ENCODE measurements around the gene OR2M5. TPM values are rescaled to one million over a fixed set of nuclear protein-coding genes. Genes with fewer than 3 reads are reported as not detected.

The OR2M5 gene, protein sequence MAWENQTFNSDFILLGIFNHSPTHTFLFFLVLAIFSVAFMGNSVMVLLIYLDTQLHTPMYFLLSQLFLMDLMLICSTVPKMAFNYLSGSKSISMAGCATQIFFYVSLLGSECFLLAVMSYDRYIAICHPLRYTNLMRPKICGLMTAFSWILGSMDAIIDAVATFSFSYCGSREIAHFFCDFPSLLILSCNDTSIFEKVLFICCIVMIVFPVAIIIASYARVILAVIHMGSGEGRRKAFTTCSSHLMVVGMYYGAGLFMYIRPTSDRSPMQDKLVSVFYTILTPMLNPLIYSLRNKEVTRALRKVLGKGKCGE
- not detected in 2 replicates for total RNA-seq

DNA sequence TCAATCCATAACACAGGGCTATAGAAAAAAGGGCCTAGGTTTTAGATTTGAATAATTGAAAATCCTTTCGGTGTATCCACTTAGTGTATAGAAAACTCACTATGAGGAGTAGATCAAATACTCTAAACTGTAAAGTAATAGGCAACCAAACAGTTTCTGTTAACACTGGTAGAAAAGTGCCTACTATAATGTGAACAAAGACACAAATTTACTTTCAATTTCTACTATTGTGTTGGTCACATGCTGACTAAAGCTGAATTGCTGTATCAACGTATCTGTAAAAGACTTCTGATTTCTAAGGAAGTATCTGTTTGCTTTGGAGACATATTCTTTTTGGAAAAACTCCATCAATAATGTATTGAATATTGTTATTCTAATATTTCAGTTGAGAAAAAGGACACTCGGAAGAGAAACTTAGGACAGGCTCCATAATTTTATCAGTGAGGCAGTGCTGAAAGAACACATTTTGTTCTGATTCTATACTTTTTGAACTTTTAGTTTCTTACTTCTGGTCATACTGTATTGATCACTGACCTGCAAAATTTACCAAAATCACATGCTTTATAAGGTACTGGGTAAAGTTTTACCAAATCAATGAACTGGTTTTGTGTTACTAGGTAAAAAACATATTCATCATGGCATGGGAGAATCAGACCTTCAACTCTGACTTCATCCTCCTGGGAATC, at the start of gene OR2M5:
TSS of gene OR2M5 (plus strand) at position 636 of the 686 bp plus-strand sequence. CDS start at position 636, 0 bp downstream.
- no peak for DNase-seq (ENCODE audit: low read depth, low spot score)

DNA sequence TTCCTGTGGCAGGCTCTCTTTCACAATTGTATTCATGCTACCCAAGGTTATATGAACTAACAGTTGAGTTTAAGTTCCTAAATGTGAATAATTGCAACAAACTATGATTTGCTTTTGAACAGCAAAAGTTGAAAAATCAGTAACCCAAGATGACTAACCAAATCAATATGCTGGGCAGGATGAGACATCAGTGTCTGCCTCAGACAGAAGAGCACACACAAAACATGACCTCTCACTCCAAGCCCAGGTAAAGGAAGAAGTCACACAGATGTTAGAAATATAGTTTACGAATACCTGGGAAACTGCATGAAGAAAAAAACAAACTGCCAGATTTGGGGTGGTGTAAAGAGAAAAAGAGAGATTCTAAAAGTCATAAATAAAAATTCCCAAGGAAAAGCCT, 46.4 kb upstream of the OR2M5 start:
- DNase-seq (ENCODE audit: low read depth, low spot score) = no peak

DNA sequence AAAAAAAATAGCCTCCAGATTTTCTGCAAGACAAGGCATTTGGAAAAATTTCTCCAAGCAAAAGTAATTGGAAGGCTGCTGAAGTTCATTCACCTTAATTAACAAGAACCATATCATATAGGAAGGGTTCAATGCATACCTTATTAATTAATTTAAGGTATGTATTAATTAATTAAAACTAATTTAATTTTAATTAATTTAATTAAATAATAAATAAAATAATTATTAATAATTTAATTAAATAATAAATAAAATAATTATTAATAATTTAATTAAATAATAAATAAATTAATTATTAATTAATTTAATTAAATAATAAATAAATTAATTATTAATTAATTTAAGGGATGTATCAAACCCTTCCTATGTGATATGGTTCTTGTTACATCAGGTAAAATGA, 42.1 kb upstream of the OR2M5 start:
- DNase-seq (ENCODE audit: low read depth, low spot score) = no peak

DNA sequence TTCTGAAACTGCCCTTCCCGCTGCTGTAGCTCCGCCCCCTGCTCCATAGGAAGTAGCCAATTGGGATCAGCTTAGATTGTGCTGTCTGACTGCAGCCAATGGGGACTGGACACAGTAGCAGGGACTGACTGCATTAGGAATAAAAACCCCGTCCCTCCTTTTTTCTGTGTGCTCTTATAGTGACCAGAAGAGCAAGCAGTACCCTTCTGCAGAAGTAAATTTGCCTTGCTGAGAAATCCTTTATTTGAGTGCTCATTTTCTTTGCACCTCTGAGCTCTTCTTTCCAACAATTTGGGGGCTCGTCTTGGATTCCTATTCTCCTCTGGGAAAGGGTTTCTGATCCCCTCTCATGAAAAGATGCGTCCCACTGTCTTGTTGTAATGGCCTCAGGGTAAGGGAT, 33.8 kb upstream of the OR2M5 start:
- no peak for DNase-seq (ENCODE audit: low read depth, low spot score)

DNA sequence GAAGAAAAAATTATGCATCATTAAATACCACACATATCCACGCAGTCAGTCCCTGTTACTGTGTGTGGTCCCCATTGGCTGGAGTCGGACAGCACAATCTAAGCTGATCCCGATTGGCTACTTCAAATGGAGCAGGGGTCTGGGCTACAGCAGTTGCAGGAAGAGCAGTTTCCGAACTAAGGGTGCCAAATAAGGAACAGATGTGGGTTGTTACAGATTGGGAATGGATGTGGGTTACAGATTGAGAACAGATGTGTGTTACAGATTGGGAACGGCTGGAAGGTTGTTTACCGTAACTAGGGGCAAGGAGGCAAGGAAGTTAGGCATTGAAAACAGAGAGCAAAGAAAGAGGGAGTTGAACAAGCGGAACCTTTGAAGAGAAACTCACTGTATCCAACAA, 30.1 kb upstream of the OR2M5 start:
- DNase-seq (ENCODE audit: low read depth, low spot score) = no peak

DNA sequence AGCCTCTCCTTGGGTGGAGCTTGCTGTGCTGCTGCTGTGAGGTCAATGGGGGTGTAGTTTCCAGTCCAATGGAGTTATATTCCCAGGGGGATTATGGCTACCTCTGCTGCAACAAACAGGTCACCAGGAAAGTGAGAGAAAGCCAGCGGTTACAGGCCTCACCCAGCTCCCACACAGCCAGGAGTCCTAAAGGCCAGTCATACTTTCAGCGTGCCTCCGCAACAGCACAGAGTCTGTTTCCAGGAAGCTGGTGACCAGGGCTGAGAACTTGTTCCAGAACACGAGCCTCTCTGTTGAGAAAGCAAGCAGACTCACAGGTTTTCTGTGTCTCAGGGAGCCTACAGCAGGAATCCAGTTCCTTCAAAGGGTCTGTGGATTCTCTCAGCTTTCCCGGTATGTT, 17.3 kb upstream of the OR2M5 start:
- no peak for DNase-seq (ENCODE audit: low read depth, low spot score)

DNA sequence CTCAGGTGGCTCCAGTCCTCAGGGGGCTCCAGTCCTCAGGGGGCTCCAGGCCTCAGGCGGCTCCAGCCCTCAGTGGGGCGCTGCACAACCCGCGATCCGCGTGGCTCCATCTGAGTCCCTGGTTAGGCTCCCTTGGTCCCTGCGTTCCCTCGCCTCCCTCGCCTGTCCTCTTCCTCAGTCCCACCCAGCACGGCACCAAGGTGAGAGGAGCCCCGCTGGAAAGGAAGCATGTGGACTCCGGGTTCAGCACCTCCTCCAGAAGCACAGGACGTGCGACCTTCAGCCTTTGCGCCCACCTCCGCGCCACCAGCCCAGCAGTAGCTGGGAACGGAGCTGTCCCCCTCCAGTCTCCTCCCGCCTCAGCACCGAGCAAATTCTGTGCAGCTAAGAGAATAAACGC, 8.1 kb upstream of the OR2M5 start:
- DNase-seq (ENCODE audit: low read depth, low spot score) = no peak

DNA sequence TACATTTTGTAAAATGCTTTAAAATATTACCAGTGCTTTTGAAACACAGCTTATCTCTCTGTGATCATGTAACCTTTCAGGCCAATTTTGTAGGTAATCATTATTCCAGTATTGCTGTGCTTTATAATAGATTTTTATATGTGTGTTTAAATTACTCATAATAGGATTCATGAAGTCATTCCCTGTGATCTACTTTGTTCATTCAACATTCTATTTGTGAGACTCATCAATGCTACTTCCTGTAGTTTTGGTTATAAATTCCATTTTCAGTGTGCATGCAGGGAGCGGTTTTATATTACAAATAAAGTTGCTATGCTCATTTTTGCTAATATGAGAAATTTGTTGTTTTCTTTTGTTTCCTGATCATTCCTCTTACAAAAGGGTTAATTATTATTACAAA, 4.1 kb upstream of the OR2M5 start:
- DNase-seq (ENCODE audit: low read depth, low spot score) = no peak

DNA sequence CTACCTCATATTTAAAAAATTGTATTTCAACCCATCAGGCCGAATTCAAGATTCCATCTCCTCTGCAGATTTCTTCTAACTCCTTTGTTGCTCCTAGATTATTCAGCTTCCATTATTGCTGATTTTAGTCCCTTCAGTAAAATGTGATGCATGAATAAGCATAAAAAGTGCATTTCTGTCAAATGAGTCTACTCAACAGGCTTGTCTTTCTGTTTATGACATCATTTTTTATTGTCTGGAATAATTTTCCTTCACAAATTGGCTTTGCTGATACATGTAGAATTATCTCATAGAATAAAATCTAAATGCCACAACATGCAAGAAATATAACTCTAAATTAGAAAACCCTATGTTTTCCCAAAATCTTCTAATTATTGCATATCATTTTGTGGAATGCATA, 1.6 kb upstream of the OR2M5 start:
- no peak for DNase-seq (ENCODE audit: low read depth, low spot score)

DNA sequence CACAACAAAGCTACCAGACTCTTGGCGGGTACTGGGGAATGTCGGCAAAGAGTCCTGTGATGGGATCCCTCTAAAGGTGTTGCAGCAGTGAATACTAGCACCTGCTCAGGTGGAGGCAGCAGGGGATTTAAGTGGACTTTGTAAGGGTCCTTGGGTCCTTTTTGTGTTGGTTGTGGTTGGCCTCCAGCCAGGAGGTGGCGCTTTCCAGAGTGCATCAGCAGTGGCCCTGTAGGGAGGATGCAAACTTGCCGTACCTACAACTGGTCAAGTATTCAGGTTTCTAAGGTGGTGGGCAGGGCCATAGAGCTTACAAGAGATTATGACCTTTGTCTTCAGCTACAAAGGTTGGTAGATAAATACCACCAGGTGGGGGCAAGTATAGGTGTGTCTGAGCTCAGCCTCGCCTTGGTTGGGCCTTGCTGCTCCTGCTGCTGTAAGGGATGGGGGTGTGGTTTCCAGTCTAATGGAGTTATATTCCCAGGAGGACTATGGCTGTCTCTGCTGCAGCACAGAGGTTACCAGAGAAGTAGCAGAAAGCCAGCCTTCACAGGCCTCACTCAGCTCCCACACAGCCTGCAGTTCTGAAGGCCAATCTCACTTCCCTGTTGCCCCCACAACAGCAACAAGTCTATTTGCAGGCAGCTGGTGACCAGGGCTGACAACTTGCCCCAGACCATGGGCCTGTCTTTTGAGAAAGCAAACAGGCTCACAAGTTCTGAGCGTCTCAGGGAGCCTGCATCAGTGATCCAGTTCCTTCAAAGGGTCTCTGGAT, 7.3 kb downstream of the OR2M5 start:
- DNase-seq (ENCODE audit: low read depth, low spot score) = no peak

DNA sequence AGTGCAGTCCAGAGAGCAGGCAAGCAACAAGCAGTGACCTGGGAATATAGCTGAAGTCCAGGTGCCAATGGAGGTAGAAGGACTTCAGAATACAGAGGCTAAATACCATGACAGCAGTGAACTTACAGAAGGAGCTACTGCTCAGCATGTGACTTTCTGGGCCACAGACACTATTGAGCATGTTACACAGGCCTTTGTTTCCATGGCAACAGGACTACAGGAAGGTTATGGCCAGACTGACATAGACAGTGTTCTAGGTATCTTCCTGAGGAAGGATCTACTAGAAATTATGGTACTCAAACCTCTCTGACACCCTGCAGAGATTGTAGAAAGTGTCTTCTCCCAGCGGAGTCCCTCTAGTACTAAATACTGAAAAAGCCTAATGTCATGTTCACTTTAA, 11.0 kb downstream of the OR2M5 start:
- no peak for DNase-seq (ENCODE audit: low read depth, low spot score)

DNA sequence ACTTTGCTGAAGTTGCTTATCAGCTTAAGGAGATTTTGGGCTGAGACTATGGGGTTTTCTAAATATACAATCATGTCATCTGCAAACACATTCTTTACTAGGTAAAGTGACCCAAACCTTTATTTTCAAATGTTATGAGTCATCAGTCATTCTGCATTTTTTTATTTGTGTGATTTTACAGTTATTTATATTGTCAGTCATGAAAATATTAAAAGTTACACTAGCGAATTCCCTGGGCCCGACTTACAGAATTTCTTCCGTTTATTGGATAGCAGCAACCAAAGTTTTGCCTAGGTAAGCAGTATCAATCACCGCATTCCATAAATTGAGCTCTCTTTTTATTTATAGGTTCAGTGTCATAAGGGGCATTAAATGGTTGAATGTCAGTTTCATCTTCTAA, 13.8 kb downstream of the OR2M5 start:
- no peak for DNase-seq (ENCODE audit: low read depth, low spot score)

DNA sequence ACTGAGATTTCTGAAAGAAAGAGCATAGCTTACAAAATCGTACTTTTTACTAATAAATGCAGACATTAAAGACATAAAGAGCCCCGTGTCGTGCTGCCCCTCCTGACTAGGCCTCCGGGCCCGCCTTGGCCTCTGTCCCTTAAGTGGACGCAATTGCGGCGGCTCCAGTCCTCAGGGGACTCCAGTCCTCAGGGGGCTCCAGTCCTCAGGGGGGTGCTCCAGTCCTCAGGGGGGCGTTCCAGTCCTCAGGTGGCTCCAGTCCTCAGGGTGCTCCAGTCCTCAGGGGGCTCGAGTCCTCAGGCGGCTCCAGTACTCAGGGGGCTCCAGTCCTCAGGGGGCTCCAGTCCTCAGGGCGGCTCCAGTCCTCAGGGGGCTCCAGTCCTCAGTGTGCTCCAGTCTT, 19.1 kb downstream of the OR2M5 start:
- no peak for DNase-seq (ENCODE audit: low read depth, low spot score)

DNA sequence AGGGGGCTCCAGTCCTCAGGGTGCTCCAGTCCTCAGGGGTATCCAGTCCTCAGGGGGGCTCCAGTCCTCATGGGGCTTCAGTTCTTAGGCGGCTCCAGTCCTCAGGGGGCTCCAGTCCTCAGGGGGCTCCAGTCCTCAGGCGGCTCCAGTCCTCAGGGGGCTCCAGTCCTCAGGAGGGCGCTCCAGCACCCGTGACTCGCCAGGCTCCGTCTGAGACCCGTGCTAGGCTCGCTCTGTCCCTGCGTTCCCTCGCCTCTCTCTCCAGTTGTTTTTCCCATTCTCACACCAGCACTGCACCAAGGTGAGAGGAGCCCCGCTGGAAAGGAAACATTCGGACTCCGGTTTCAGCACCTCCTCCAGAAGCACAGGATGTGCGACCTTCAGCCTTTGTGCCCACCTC, 20.2 kb downstream of the OR2M5 start:
- no peak for DNase-seq (ENCODE audit: low read depth, low spot score)

DNA sequence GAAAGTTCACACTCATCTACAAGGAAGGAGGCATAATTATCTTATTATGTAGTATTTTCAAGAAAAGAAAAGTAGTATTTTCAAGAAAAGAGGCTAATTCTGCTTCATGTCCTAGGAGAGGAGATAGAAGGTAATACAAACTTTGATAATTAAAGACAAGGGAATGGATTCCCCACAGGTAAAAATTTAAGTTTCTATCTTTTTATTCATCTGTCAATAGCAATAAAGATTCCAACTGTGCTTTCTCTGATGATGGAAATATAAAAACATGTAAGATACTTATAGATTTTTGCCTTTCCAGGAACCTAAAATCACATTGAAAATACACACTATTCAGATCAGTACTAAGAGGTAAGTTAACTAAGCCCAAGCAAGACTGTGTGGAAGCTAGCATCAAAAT, 29.6 kb downstream of the OR2M5 start, which contains the start of gene OR2M2:
TSS of gene OR2M2 (plus strand) at position 301 of the 400 bp plus-strand sequence. CDS start 5,165 bp downstream, outside the sequence.
- DNase-seq (ENCODE audit: low read depth, low spot score) = no peak

DNA sequence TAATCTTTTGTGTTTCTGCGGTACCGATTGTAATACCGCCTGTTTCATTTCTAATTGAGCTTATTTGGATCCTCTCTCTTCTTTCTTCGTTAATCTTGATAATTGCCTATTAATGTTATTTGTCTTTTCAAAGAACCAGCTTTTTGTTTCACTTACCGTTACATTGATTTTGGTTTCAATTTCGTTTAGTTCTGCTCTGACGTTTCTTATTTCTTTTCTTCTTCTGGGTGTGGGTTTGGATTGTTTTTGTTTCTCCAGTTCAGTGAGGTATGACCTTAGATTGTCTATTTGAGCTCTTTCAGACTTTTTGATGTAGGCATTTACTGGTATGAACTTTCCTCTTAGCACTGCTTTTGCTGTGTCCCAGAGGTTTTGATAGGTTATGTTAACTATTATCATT, 39.0 kb downstream of the OR2M5 start:
- no peak for DNase-seq (ENCODE audit: low read depth, low spot score)

DNA sequence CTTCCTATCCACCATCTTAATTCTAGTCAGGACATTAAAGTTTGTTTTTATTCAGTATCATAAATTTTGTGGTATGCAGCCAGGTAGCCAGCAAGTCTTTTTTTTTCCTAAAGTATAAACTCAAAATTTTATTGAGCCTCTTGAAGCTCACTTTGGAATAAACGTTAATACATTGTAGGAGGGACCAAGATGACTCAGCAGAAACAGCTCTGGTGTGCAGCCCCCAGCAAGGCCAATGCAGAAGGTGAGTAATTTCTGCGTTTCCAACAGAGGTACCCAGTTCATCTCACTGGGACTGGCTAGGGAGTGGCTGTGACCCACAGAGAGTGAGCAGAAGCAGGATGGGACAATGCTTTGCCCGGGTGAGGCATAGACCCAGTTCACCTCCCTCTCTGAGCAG, 42.4 kb downstream of the OR2M5 start:
- no peak for DNase-seq (ENCODE audit: low read depth, low spot score)

DNA sequence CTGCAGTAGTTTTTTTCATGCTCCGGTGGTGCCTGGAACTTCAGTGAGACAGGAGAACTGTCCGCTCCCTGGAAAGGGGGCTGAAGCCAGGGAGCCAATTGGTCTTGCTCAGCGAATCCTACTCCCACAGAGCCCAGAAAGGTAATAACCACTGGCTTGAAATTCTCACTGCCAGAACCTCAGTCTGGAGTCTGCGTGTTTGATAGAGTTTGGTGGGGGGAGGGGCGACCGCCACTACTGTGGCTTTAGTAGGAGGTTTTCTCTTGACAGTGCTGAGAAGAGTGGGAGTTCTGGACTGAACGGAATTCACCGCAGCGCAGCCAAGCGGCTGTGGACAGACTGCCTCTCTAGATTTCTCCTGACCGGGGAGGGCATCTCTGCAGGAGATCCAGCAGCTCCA, 44.1 kb downstream of the OR2M5 start:
- DNase-seq (ENCODE audit: low read depth, low spot score) = no peak

DNA sequence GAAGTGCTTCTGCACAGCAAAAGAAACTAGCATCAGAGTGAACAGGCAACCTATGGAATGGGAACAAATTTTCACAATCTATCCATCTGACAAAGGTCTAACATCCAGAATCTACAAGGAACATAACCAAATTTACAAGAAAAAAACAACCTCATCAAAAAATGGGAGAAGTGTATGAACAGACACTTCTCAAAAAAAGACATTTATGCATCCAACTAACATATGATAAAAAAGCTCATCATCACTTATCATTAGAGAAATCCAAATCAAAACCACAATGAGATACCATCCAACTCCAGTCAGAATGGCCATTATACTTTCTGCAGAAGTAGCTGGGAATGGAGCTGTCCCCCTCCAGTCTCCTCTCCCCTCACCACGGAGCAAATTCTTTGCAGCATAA, 49.2 kb downstream of the OR2M5 start:
- DNase-seq (ENCODE audit: low read depth, low spot score) = no peak
